HCT116 (cell line): ENCODE results near the gene MDFIC. TPM values are rescaled to one million over a fixed set of nuclear protein-coding genes. Genes with fewer than 3 reads are reported as not detected.
A peak's percentile ranks its signal among the peaks of the same experiment; 100 is the strongest.

Source experiments
- ATAC-seq: fragments of 200-7000 bp; cut with Tn5 transposase; 2 replicates; pipeline ENCODE4 v1.9.1; 2020; ENCODE audit warnings: mild to moderate bottlenecking, moderate library complexity
- BruUV-seq: library from RNA; stranded (reverse); fragments of 400-500 nt; replicated peaks from 2 replicates; lab custom pipeline; 2021; lab: Mats Ljungman, UMichigan
- CTCF ChIA-PET: fragments of 300-600 bp; sonication (Branson Sonifier 250); formaldehyde crosslinking; loops from one replicate; lab custom pipeline; 2021; ENCODE audit warnings: antibody characterized with exemption; lab: Charles Lee
- POLR2A ChIA-PET: fragments of 300-600, 350-600 bp; sonication (Branson Sonifier 250); formaldehyde crosslinking; loops from one replicate; lab custom pipeline; 2021; ENCODE audit warnings: antibody characterized with exemption; lab: Charles Lee
- RAD21 ChIA-PET, 2 experiments: fragments of 300-600 bp; sonication (Branson Sonifier 250); formaldehyde crosslinking; loops; one replicate each; lab custom pipeline; 2023; ENCODE audit warnings: low total read pairs in 2 of 2; ENCODE audit not compliant: uncharacterized antibody in 2 of 2, unreplicated experiment in 2 of 2, low non-redundant PET in 1 of 2; lab: Charles Lee
- DNase-seq: peaks from one replicate; pipeline ENCODE4 v3.0.0-alpha.2; 2010; ENCODE audit warnings: low read depth, low spot score
- H2AFZ ChIP-seq: fragments of 200-600 bp; shearing (Covaris generic), sonication (generic); 2 replicates; pipeline ENCODE4 v1.6.1; 2017; ENCODE audit warnings: low read depth, mixed run types, mixed read lengths, antibody characterized with exemption, low read length; ENCODE audit not compliant: poor library complexity, severe bottlenecking
- H3K27ac ChIP-seq: 2 replicates; pipeline ENCODE4 v1.5.1; 2012; ENCODE audit warnings: low read depth, low read length
- H3K27me3 ChIP-seq: fragments of 200-600 bp; sonication (generic); 2 replicates; pipeline ENCODE4 v1.6.1; 2016; ENCODE audit warnings: mixed run types, low read length, mixed read lengths; ENCODE audit not compliant: insufficient read depth
- H3K36me3 ChIP-seq, 2 experiments: fragments of 200-500 bp in 1 of 2; fragments of 200-600 bp in 1 of 2; sonication (Bioruptor generic) in 1 of 2; sonication (generic) in 1 of 2; 2 replicates each; pipeline versions ENCODE4 v1.5.1 to v1.6.1; 2014 to 2016; ENCODE audit warnings: low read length in 2 of 2, inconsistent platforms in 1 of 2, mixed read lengths in 1 of 2, mixed run types in 1 of 2; ENCODE audit not compliant: insufficient read depth in 2 of 2, control insufficient read depth in 1 of 2
- H3K4me1 ChIP-seq, 2 experiments: fragments of 200-600 bp in 1 of 2; sonication (generic) in 1 of 2; 2 replicates each; pipeline versions ENCODE4 v1.5.1 to v1.6.1; 2012 to 2017; ENCODE audit warnings: low read length in 2 of 2, inconsistent platforms in 1 of 2, mild to moderate bottlenecking in 1 of 2, mixed read lengths in 1 of 2, mixed run types in 1 of 2, moderate library complexity in 1 of 2; ENCODE audit not compliant: insufficient read depth in 2 of 2, control insufficient read depth in 1 of 2
- H3K4me2 ChIP-seq: fragments of 200-600 bp; sonication (generic); 2 replicates; pipeline ENCODE4 v1.6.1; 2017; ENCODE audit warnings: mixed run types, low read length, mixed read lengths
- H3K4me3 ChIP-seq, 2 experiments: fragments of 200-600 bp in 1 of 2; sonication (generic) in 1 of 2; replicated peaks in 1 of 2; 2 replicates each; pipeline ENCODE4 v1.5.1; 2011 to 2016; ENCODE audit warnings: low read length in 2 of 2, control low read depth in 1 of 2, low read depth in 1 of 2, mild to moderate bottlenecking in 1 of 2, mixed read lengths in 1 of 2, mixed run types in 1 of 2
- H3K79me2 ChIP-seq: fragments of 200-600 bp; sonication (generic); 2 replicates; pipeline ENCODE4 v1.6.1; 2017; ENCODE audit warnings: mild to moderate bottlenecking, mixed run types, low read length, moderate library complexity, mixed read lengths; ENCODE audit not compliant: insufficient read depth
- H3K9ac ChIP-seq: fragments of 200-600 bp; sonication (generic); 2 replicates; pipeline ENCODE4 v1.6.1; 2016; ENCODE audit warnings: low read length, mixed read lengths
- H3K9me2 ChIP-seq: fragments of 200-600 bp; sonication (generic), shearing (Covaris generic); 2 replicates; pipeline ENCODE4 v1.6.1; 2017; ENCODE audit warnings: mixed run types, mild to moderate bottlenecking, moderate library complexity; ENCODE audit not compliant: insufficient read depth
- H3K9me3 ChIP-seq, 2 experiments: fragments of 200-500 bp in 1 of 2; fragments of 200-600 bp in 1 of 2; sonication (Bioruptor generic) in 1 of 2; sonication (generic) in 1 of 2; 2 replicates each; pipeline ENCODE4 v1.6.1; 2014 to 2017; ENCODE audit warnings: low read length in 2 of 2, mixed read lengths in 2 of 2, inconsistent platforms in 1 of 2, low read depth in 1 of 2, mild to moderate bottlenecking in 1 of 2, mixed run types in 1 of 2, moderate library complexity in 1 of 2; ENCODE audit not compliant: control insufficient read depth in 1 of 2, insufficient read depth in 1 of 2
- H4K20me1 ChIP-seq: fragments of 200-600 bp; sonication (generic), shearing (Covaris generic); 2 replicates; pipeline ENCODE4 v1.6.1; 2017; ENCODE audit warnings: mixed run types, mild to moderate bottlenecking, moderate library complexity; ENCODE audit not compliant: insufficient read depth
- CBX3 ChIP-seq: IDR thresholded peaks from 2 replicates; pipeline ENCODE4 v1.6.1; 2012; ENCODE audit warnings: low read depth
- EGR1 ChIP-seq: IDR thresholded peaks from 2 replicates; pipeline ENCODE4 v1.6.1; 2012; ENCODE audit warnings: low read depth
- EZH2 ChIP-seq: fragments of 200-600 bp; sonication (generic); IDR thresholded peaks from 2 replicates; pipeline ENCODE4 v1.6.1; 2017; ENCODE audit warnings: antibody characterized with exemption, mixed run types
- EZH2phosphoT487 ChIP-seq: fragments of 200-600 bp; IDR thresholded peaks from 2 replicates; pipeline ENCODE4 v1.6.1; 2018; ENCODE audit warnings: antibody characterized with exemption, borderline replicate concordance
- JUND ChIP-seq: IDR thresholded peaks from 2 replicates; pipeline ENCODE4 v1.6.1; 2012
- POLR2AphosphoS5 ChIP-seq: IDR thresholded peaks from 2 replicates; pipeline ENCODE4 v1.6.1; 2011; ENCODE audit warnings: mild to moderate bottlenecking, low read depth, low read length, moderate library complexity
- RAD21 ChIP-seq: IDR thresholded peaks from 2 replicates; pipeline ENCODE4 v1.6.1; 2012; ENCODE audit warnings: low read depth, mild to moderate bottlenecking
- SIN3A ChIP-seq: IDR thresholded peaks from 2 replicates; pipeline ENCODE4 v1.6.1; 2012; ENCODE audit warnings: low read depth
- SRF ChIP-seq: IDR thresholded peaks from 2 replicates; pipeline ENCODE4 v1.6.1; 2012; ENCODE audit warnings: low read depth
- YY1 ChIP-seq: IDR thresholded peaks from 2 replicates; pipeline ENCODE4 v1.6.1; 2011; ENCODE audit warnings: low read length, low read depth, moderate library complexity, mild to moderate bottlenecking; ENCODE audit not compliant: insufficient replicate concordance; ENCODE audit errors: extremely low read depth
- intact Hi-C: fragments of 100-400 bp; cut with micrococcal nuclease; formaldehyde crosslinking; loops from 2 replicates; pipeline ENCODE4 v1.10.0; 2022
- total RNA-seq: library from RNA; stranded (reverse); gene quantifications from one replicate; pipeline ENCODE4 v1.2.1, GENCODE V29; 2021; ENCODE audit not compliant: unreplicated experiment
- TF ChIP-seq, protein P1 (sequence below), 3 experiments: fragments of 200-600 bp in 1 of 3; sonication (generic) in 1 of 3; IDR thresholded peaks in 2 of 3; conservative IDR thresholded peaks in 1 of 3; 2 replicates each; pipeline ENCODE4 v1.5.1; 2012 to 2017; ENCODE audit warnings: low read depth in 2 of 3, low read length in 2 of 3, antibody characterized with exemption in 1 of 3, borderline replicate concordance in 1 of 3, control low read depth in 1 of 3, mild to moderate bottlenecking in 1 of 3, mixed read lengths in 1 of 3, mixed run types in 1 of 3, moderate library complexity in 1 of 3; ENCODE audit not compliant: insufficient read depth in 1 of 3
- TF ChIP-seq, protein P2 (sequence below): IDR thresholded peaks from 2 replicates; pipeline ENCODE4 v1.6.1; 2012
- TF ChIP-seq, protein P3 (sequence below): IDR thresholded peaks from 2 replicates; pipeline ENCODE4 v1.6.1; 2011; ENCODE audit warnings: mild to moderate bottlenecking, low read length, moderate library complexity; ENCODE audit not compliant: insufficient replicate concordance; ENCODE audit errors: extremely low read depth
- TF ChIP-seq, protein P4 (sequence below): IDR thresholded peaks from 2 replicates; pipeline ENCODE4 v1.6.1; 2012

MDFIC gene
- total RNA-seq, 1 experiment from 2014 or later = 8.3 TPM

DNA sequence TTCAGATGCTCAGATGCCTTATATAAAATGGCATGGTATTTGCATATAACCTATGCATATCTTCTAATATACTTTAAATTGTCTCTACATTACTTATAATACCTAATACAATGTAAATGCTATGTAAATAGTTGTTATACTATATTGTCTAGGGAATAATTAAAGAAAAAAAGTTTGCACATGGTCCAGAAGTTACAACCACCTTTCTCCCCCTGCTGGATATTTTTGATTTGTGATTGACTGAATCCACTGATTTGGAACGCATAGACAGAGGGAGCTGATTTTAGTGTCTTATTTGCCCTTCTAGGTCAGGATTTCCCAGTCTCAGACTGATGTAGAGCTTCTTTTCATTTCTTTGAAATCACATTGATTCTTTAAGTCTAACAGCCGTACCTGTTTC, 31.8 kb downstream of the MDFIC start:
- intact Hi-C loops = no loop called here
- DNase-seq (no peak), ATAC-seq (no peak)
- Histone ChIP-seq H3K4me2 (no peak overlapping the region), H2AFZ (no peak overlapping the region), H3K4me1 (no peaks in the 10 kb centered on the region), H3K79me2 (no peaks in the 10 kb centered on the region), H4K20me1 (no peaks in the 10 kb centered on the region), H3K27ac (no peak overlapping the region), H3K4me3 (no peak overlapping the region), H3K9ac (no peak overlapping the region), H3K36me3 (no peaks in the 10 kb centered on the region), H3K9me2 (no peaks in the 10 kb centered on the region), H3K27me3 (no peaks in the 10 kb centered on the region), H3K9me3 (no peaks in the 10 kb centered on the region)
- no TSS peak for BruUV-seq
- POLR2A ChIA-PET = no interaction called here
- CTCF ChIA-PET = no interaction called here
- RAD21 ChIA-PET = no interaction called here
- TF ChIP-seq CBX3 (no peak), SIN3A (no peak), EZH2 (no peak), SRF (no peak), RAD21 (peak; percentile 34; the same call in 1 of the 2 replicates), YY1 (no peak), EZH2phosphoT487 (no peak), JUND (no peak), POLR2AphosphoS5 (no peak), EGR1 (no peak)
- TF ChIP-seq, protein P1, sequence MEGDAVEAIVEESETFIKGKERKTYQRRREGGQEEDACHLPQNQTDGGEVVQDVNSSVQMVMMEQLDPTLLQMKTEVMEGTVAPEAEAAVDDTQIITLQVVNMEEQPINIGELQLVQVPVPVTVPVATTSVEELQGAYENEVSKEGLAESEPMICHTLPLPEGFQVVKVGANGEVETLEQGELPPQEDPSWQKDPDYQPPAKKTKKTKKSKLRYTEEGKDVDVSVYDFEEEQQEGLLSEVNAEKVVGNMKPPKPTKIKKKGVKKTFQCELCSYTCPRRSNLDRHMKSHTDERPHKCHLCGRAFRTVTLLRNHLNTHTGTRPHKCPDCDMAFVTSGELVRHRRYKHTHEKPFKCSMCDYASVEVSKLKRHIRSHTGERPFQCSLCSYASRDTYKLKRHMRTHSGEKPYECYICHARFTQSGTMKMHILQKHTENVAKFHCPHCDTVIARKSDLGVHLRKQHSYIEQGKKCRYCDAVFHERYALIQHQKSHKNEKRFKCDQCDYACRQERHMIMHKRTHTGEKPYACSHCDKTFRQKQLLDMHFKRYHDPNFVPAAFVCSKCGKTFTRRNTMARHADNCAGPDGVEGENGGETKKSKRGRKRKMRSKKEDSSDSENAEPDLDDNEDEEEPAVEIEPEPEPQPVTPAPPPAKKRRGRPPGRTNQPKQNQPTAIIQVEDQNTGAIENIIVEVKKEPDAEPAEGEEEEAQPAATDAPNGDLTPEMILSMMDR (IDR thresholded peaks at IDR 0.05 in 2 of 3, conservative IDR thresholded peaks at IDR 0.05 in 1 of 3; ENCODE audit: borderline replicate concordance in 1 of 3, insufficient read depth in 1 of 3, low read depth in 2 of 3, low read length in 2 of 3) = peak; percentile 7 to 36 (median 13); a peak in 2 of 6 replicates
- TF ChIP-seq, protein P2, sequence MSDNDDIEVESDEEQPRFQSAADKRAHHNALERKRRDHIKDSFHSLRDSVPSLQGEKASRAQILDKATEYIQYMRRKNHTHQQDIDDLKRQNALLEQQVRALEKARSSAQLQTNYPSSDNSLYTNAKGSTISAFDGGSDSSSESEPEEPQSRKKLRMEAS = no peak
- TF ChIP-seq, protein P3, sequence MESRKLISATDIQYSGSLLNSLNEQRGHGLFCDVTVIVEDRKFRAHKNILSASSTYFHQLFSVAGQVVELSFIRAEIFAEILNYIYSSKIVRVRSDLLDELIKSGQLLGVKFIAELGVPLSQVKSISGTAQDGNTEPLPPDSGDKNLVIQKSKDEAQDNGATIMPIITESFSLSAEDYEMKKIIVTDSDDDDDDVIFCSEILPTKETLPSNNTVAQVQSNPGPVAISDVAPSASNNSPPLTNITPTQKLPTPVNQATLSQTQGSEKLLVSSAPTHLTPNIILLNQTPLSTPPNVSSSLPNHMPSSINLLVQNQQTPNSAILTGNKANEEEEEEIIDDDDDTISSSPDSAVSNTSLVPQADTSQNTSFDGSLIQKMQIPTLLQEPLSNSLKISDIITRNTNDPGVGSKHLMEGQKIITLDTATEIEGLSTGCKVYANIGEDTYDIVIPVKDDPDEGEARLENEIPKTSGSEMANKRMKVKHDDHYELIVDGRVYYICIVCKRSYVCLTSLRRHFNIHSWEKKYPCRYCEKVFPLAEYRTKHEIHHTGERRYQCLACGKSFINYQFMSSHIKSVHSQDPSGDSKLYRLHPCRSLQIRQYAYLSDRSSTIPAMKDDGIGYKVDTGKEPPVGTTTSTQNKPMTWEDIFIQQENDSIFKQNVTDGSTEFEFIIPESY = no peak
- TF ChIP-seq, protein P4, sequence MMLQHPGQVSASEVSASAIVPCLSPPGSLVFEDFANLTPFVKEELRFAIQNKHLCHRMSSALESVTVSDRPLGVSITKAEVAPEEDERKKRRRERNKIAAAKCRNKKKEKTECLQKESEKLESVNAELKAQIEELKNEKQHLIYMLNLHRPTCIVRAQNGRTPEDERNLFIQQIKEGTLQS = no peak
